ENCODE results near the gene DNM1. TPM values are rescaled to one million over a fixed set of nuclear protein-coding genes. Genes with fewer than 3 reads are reported as not detected.
"Not testable (repeated sequence)": the region's sequence is repeated elsewhere in the genome, so short reads cannot be mapped to it uniquely, and the experiment has no call there.

DNM1 gene
- total RNA-seq, 1 experiment from 2014 or later: 20.6 TPM

GRCh38 chr9:128175726-128176125 lies 27.5 kb upstream of the DNM1 start:
- no peak for DNase-seq (ENCODE audit: low spot score)

- no peak for DNase-seq (ENCODE audit: low spot score)
Observed at GRCh38 chr9:128178806-128179431, 24.3 kb upstream of the DNM1 start.

GRCh38 chr9:128180001-128180400 lies 23.2 kb upstream of the DNM1 start:
- DNase-seq (ENCODE audit: low spot score): no peak

GRCh38 chr9:128180447-128180846 lies 22.7 kb upstream of the DNM1 start:
- DNase-seq (ENCODE audit: low spot score): no peak

- not testable (repeated sequence) for DNase-seq (ENCODE audit: low spot score)
Observed at GRCh38 chr9:128181480-128181879, 21.7 kb upstream of the DNM1 start.

- DNase-seq (ENCODE audit: low spot score): no peak
Observed at GRCh38 chr9:128182893-128183588, 20.1 kb upstream of the DNM1 start.

GRCh38 chr9:128185979-128186965 lies 16.9 kb upstream of the DNM1 start:
- DNase-seq (ENCODE audit: low spot score): no peak

GRCh38 chr9:128187361-128187760 lies 15.8 kb upstream of the DNM1 start:
- DNase-seq (ENCODE audit: low spot score): no peak

GRCh38 chr9:128188209-128188608 lies 15.0 kb upstream of the DNM1 start:
- DNase-seq (ENCODE audit: low spot score): no peak

GRCh38 chr9:128190013-128190412 lies 13.2 kb upstream of the DNM1 start:
- DNase-seq (ENCODE audit: low spot score): no peak

- no peak for DNase-seq (ENCODE audit: low spot score)
Observed at GRCh38 chr9:128190516-128191405, 12.4 kb upstream of the DNM1 start.

GRCh38 chr9:128191406-128192046 lies 11.7 kb upstream of the DNM1 start, which contains the start of gene CIZ1:
CIZ1 (minus strand) TSS chr9:128191572; CDS start chr9:128190857, 715 bp downstream.
- DNase-seq (ENCODE audit: low spot score): peak; percentile 57

- DNase-seq (ENCODE audit: low spot score): peak; percentile 95
Observed at GRCh38 chr9:128192601-128193371, 10.4 kb upstream of the DNM1 start.

GRCh38 chr9:128193469-128194096 lies 9.6 kb upstream of the DNM1 start:
- DNase-seq (ENCODE audit: low spot score): no peak

- DNase-seq (ENCODE audit: low spot score): peak; percentile 56
Observed at GRCh38 chr9:128201441-128202369, 1.5 kb upstream of the DNM1 start.

GRCh38 chr9:128202648-128203023 lies 543 bp upstream of the DNM1 start:
- no peak for DNase-seq (ENCODE audit: low spot score)

GRCh38 chr9:128203707-128204551 lies 750 bp downstream of the DNM1 start:
- peak; percentile 73 for DNase-seq (ENCODE audit: low spot score)

Measured in A172 (cell line).